Body of pancreas (tissue), 4 donors: ENCODE results near the gene UBE2Q2.

Experiments used
- CTCF ChIP-seq, 7 experiments: fragments of 450-650 bp in 4 of 7; fragments of 200-600 bp in 3 of 7; sonication (generic) in 3 of 7; IDR thresholded peaks; one replicate each; pipeline ENCODE4 v1.5.1; 2016 to 2019; ENCODE audit warnings: antibody characterized with exemption in 7 of 7
- POLR2A ChIP-seq, 3 donors: fragments of 450-650 bp; IDR thresholded peaks; one replicate each; pipeline ENCODE4 v1.6.1; 2016; ENCODE audit warnings: antibody characterized with exemption in 3 of 3, mild to moderate bottlenecking in 2 of 3

- TF ChIP-seq POLR2A (IDR thresholded peaks at IDR 0.05) (no peak), CTCF (IDR thresholded peaks at IDR 0.05) (no peak)
These were observed 99.2 kb downstream of the UBE2Q2 start for GRCh38 chr15:75942464-75942863.
